HepG2 (cell line): ENCODE data around the gene DPH3. TPM values are rescaled to one million over a fixed set of nuclear protein-coding genes. Genes with fewer than 3 reads are reported as not detected.

ENCODE experiments used
- ATAD3A ChIP-seq: sonication (generic); formaldehyde crosslinking; IDR thresholded peaks from 2 replicates; pipeline ENCODE4 v1.4.0; 2020; ENCODE audit warnings: missing genetic modification reagents
- CENPX ChIP-seq: sonication (generic); formaldehyde crosslinking; IDR thresholded peaks from 2 replicates; pipeline ENCODE4 v1.9.0; 2021; ENCODE audit warnings: mild to moderate bottlenecking, missing genetic modification reagents, moderate library complexity
- IKZF1 ChIP-seq: fragments of 450-650 bp; IDR thresholded peaks from 2 replicates; pipeline ENCODE4 v1.7.1; 2016
- KLF11 ChIP-seq: IDR thresholded peaks from 2 replicates; pipeline ENCODE4 v1.6.1; 2016; ENCODE audit warnings: missing compliant biosample characterization
- MEF2D ChIP-seq: sonication (generic); formaldehyde crosslinking; IDR thresholded peaks from 2 replicates; pipeline ENCODE4 v1.5.1; 2020; ENCODE audit warnings: mild to moderate bottlenecking, missing genetic modification reagents
- PLRG1 ChIP-seq: fragments of 450-650 bp; conservative IDR thresholded peaks from 2 replicates; pipeline ENCODE4 v1.6.1; 2016
- PPARG ChIP-seq: conservative IDR thresholded peaks from 2 replicates; pipeline ENCODE4 v1.6.1; 2016; ENCODE audit warnings: missing biosample characterization, missing genetic modification reagents
- PTBP1 ChIP-seq: fragments of 200-400 bp; formaldehyde crosslinking; IDR thresholded peaks from 2 replicates; pipeline ENCODE4 v1.6.1; 2018; ENCODE audit warnings: low read length, low read depth; ENCODE audit not compliant: poor library complexity, severe bottlenecking
- SNAI1 ChIP-seq: sonication (generic); formaldehyde crosslinking; IDR thresholded peaks from 2 replicates; pipeline ENCODE4 v1.5.0; 2020; ENCODE audit warnings: mild to moderate bottlenecking, missing genetic modification reagents, borderline replicate concordance
- SNAPC2 ChIP-seq: sonication (generic); formaldehyde crosslinking; IDR thresholded peaks from 2 replicates; pipeline ENCODE4 v1.8.1; 2022; ENCODE audit warnings: mild to moderate bottlenecking, missing genetic modification reagents
- ZMYM2 ChIP-seq: sonication (generic); formaldehyde crosslinking; IDR thresholded peaks from 2 replicates; pipeline ENCODE4 v1.8.0; 2022; ENCODE audit warnings: mild to moderate bottlenecking, missing genetic modification reagents
- ZNF225 ChIP-seq: sonication (generic); formaldehyde crosslinking; IDR thresholded peaks from 2 replicates; pipeline ENCODE4 v1.4.0; 2020; ENCODE audit warnings: mild to moderate bottlenecking, missing genetic modification reagents
- ZNF367 ChIP-seq: sonication (generic); formaldehyde crosslinking; IDR thresholded peaks from 2 replicates; pipeline ENCODE4 v1.4.0; 2020; ENCODE audit warnings: missing genetic modification reagents, borderline replicate concordance
- ZNF441 ChIP-seq: sonication (generic); formaldehyde crosslinking; IDR thresholded peaks from 2 replicates; pipeline ENCODE4 v1.7.0; 2021; ENCODE audit warnings: missing genetic modification reagents, borderline replicate concordance
- ZNF460 ChIP-seq: sonication (generic); formaldehyde crosslinking; IDR thresholded peaks from 2 replicates; pipeline ENCODE4 v1.5.1; 2020; ENCODE audit warnings: missing genetic modification reagents, mild to moderate bottlenecking, borderline replicate concordance
- ZNF598 ChIP-seq: sonication (generic); formaldehyde crosslinking; IDR thresholded peaks from 2 replicates; pipeline ENCODE4 v1.5.1; 2020; ENCODE audit warnings: mild to moderate bottlenecking, missing genetic modification reagents, borderline replicate concordance
- ZNF7 ChIP-seq: IDR thresholded peaks from 2 replicates; pipeline ENCODE4 v1.6.1; 2016; ENCODE audit warnings: missing biosample characterization, missing genetic modification reagents
- ZNF709 ChIP-seq: sonication (generic); formaldehyde crosslinking; IDR thresholded peaks from 2 replicates; pipeline ENCODE4 v1.5.0; 2020; ENCODE audit warnings: mild to moderate bottlenecking, missing genetic modification reagents
- ZNF766 ChIP-seq: sonication (generic); formaldehyde crosslinking; IDR thresholded peaks from 2 replicates; pipeline ENCODE4 v1.5.0; 2020; ENCODE audit warnings: missing genetic modification reagents, borderline replicate concordance
- polyA plus RNA-seq, 8 experiments: library from polyadenylated mRNA; depleted of rRNA in 3 of 8; stranded (reverse) in 7 of 8; unstranded in 1 of 8; fragments of >200 nt; fragmentation: Illumina TruSeq in 4 of 8; extraction: Trizol in 4 of 8; gene quantifications; 2 replicates each; pipeline versions ENCODE4 v1.2.1 to v1.2.3, GENCODE V29; 2011 to 2016; ENCODE audit warnings: low read depth in 4 of 8, missing spikeins in 1 of 8, mixed read lengths in 1 of 8; ENCODE audit not compliant: insufficient read depth in 1 of 8
- total RNA-seq, 5 experiments: library from RNA; depleted of rRNA; stranded (reverse); fragments of >200 nt; fragmentation: Illumina TruSeq; extraction: Trizol; gene quantifications; 2 replicates each; pipeline ENCODE4 v1.2.3, GENCODE V29; 2016; ENCODE audit warnings: low read depth in 1 of 5
- TF ChIP-seq, protein P1 (sequence below): sonication (generic); formaldehyde crosslinking; IDR thresholded peaks from 2 replicates; pipeline ENCODE4 v1.5.0; 2020; ENCODE audit warnings: missing genetic modification reagents, mild to moderate bottlenecking, borderline replicate concordance
- TF ChIP-seq, protein P2 (sequence below): fragments of 450-650 bp; IDR thresholded peaks from 2 replicates; pipeline ENCODE4 v1.6.1; 2017; ENCODE audit warnings: mild to moderate bottlenecking
- TF ChIP-seq, protein P3 (sequence below): sonication (generic); formaldehyde crosslinking; IDR thresholded peaks from 2 replicates; pipeline ENCODE4 v1.8.1; 2023; ENCODE audit warnings: mild to moderate bottlenecking, missing genetic modification reagents
- TF ChIP-seq, protein P4 (sequence below): sonication (generic); formaldehyde crosslinking; IDR thresholded peaks from 2 replicates; pipeline ENCODE4 v1.8.0; 2023; ENCODE audit warnings: mild to moderate bottlenecking, missing genetic modification reagents

The DPH3 gene
- total and polyA plus RNA-seq, 2 of the 13 experiments (the other 11 are each of a cell fraction or from before 2014, with no cell fraction given), result 18.3 to 21.6 TPM

DNA sequence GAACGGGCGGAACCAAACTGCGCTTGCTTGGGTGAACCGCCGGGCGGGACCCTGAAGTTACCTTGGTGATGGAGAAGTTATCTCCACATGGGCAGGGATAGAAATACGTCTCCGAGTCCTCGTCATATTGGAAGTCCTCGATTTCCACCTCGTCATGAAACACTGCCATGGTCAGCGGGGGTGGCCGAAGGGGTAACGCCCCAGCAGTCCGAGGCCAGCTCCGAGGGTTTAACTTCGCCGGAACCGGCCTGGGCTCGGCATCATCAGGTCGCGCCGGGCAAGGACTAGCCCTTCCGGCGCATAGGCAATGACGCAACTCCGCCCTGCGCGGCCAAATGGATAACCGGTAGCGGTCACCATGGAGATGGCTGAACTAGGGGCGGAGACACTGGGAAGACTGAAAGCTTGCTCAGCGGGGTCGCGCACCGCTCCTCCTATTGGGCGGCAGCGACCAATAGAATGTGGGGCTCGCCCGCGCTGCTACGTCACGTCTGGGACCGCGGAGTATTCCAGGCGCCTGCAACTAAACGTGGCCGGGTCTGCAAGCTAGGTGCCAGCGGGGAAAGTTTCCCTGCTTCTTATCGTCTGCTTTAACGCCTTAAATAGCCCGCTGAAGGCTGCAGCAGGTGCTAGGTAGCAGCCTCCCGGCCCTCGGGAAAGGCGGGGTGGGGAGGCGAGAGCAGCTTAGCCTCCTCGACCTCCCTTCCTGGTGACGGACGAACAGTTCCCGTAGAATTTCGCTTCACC lies at the start of gene DPH3, which contains the start of gene OXNAD1 (continued):
- TF ChIP-seq, protein P1, sequence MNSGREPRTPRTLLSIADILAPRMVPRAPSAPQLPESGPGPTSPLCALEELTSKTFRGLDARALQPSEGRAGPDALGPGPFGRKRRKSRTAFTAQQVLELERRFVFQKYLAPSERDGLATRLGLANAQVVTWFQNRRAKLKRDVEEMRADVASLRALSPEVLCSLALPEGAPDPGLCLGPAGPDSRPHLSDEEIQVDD (CRISPR knock-in tag), result no peak
- TF ChIP-seq CENPX (CRISPR knock-in tag) (no peak), ZNF7 (0 out of 2 replicates have a peak, but pooled peaks have one; percentile 4), PTBP1 (no peak), ZNF766 (CRISPR knock-in tag) (no peak), ZNF225 (CRISPR knock-in tag) (peak; percentile 90), PLRG1 (no peak), SNAI1 (no peak), ZNF709 (0 out of 2 replicates have a peak, but pooled peaks have one; percentile 31), ATAD3A (CRISPR knock-in tag) (no peak), IKZF1 (no peak), ZNF460 (CRISPR knock-in tag) (no peak), SNAPC2 (no peak), PPARG (CRISPR knock-in tag) (0 out of 2 replicates have a peak, but pooled peaks have one; percentile 34), ZNF441 (CRISPR knock-in tag) (peak; percentile 32; the same call in 1 of the 2 replicates), KLF11 (CRISPR knock-in tag) (no peak), MEF2D (CRISPR knock-in tag) (peak; percentile 22; the same call in 1 of the 2 replicates), ZNF598 (CRISPR knock-in tag) (no peak), ZNF367 (CRISPR knock-in tag) (no peak), ZMYM2 (no peak)
- TF ChIP-seq, protein P2, sequence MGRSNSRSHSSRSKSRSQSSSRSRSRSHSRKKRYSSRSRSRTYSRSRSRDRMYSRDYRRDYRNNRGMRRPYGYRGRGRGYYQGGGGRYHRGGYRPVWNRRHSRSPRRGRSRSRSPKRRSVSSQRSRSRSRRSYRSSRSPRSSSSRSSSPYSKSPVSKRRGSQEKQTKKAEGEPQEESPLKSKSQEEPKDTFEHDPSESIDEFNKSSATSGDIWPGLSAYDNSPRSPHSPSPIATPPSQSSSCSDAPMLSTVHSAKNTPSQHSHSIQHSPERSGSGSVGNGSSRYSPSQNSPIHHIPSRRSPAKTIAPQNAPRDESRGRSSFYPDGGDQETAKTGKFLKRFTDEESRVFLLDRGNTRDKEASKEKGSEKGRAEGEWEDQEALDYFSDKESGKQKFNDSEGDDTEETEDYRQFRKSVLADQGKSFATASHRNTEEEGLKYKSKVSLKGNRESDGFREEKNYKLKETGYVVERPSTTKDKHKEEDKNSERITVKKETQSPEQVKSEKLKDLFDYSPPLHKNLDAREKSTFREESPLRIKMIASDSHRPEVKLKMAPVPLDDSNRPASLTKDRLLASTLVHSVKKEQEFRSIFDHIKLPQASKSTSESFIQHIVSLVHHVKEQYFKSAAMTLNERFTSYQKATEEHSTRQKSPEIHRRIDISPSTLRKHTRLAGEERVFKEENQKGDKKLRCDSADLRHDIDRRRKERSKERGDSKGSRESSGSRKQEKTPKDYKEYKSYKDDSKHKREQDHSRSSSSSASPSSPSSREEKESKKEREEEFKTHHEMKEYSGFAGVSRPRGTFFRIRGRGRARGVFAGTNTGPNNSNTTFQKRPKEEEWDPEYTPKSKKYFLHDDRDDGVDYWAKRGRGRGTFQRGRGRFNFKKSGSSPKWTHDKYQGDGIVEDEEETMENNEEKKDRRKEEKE, result no peak
- TF ChIP-seq, protein P3, sequence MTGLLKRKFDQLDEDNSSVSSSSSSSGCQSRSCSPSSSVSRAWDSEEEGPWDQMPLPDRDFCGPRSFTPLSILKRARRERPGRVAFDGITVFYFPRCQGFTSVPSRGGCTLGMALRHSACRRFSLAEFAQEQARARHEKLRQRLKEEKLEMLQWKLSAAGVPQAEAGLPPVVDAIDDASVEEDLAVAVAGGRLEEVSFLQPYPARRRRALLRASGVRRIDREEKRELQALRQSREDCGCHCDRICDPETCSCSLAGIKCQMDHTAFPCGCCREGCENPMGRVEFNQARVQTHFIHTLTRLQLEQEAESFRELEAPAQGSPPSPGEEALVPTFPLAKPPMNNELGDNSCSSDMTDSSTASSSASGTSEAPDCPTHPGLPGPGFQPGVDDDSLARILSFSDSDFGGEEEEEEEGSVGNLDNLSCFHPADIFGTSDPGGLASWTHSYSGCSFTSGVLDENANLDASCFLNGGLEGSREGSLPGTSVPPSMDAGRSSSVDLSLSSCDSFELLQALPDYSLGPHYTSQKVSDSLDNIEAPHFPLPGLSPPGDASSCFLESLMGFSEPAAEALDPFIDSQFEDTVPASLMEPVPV (CRISPR knock-in tag), result 0 out of 2 replicates have a peak, but pooled peaks have one; percentile 17
- TF ChIP-seq, protein P4, sequence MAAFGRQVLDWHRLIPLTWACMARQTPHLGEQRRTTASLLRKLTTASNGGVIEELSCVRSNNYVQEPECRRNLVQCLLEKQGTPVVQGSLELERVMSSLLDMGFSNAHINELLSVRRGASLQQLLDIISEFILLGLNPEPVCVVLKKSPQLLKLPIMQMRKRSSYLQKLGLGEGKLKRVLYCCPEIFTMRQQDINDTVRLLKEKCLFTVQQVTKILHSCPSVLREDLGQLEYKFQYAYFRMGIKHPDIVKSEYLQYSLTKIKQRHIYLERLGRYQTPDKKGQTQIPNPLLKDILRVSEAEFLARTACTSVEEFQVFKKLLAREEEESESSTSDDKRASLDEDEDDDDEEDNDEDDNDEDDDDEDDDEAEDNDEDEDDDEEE (CRISPR knock-in tag), result 0 out of 2 replicates have a peak, but pooled peaks have one; percentile 26
